Testis (tissue), 3 donors: ENCODE results near the gene CD300LD. TPM values are rescaled to one million over a fixed set of nuclear protein-coding genes. Genes with fewer than 3 reads are reported as not detected.

Source experiments
- DNase-seq: peaks from one replicate; pipeline ENCODE4 v3.0.0-alpha.2; 2019
- H3K27ac ChIP-seq, 2 donors: fragments of 200-600 bp; sonication (generic); one replicate each; pipeline ENCODE4 v1.5.1; 2019
- H3K27me3 ChIP-seq: fragments of 200-600 bp; sonication (generic); one replicate; pipeline ENCODE4 v1.5.1; 2019
- H3K36me3 ChIP-seq: fragments of 200-600 bp; sonication (generic); one replicate; pipeline ENCODE4 v1.5.1; 2017; ENCODE audit warnings: low read depth; ENCODE audit errors: missing control alignments
- H3K4me1 ChIP-seq: fragments of 200-600 bp; sonication (generic); one replicate; pipeline ENCODE4 v1.5.1; 2019
- H3K4me3 ChIP-seq, 2 donors: fragments of 200-600 bp; sonication (generic); one replicate each; pipeline ENCODE4 v1.5.1; 2017 to 2019
- H3K9me3 ChIP-seq: fragments of 200-600 bp; sonication (generic); one replicate; pipeline ENCODE4 v1.5.1; 2017
- POLR2A ChIP-seq: fragments of 450-650 bp; IDR thresholded peaks from one replicate; pipeline ENCODE4 v1.6.1; 2017; ENCODE audit warnings: antibody characterized with exemption, mild to moderate bottlenecking, moderate library complexity
- WGBS, 2 donors: methylation state at CpG; one replicate each; pipeline ENCODE4 v1.1.5; 2018; 5-methylcytosine and 5-hydroxymethylcytosine counted together
- intact Hi-C: fragments of 100-400 bp; cut with DNase I; formaldehyde crosslinking; loops from one replicate; pipeline ENCODE4 v1.15.1; 2023; ENCODE audit warnings: low total_unique reads
- polyA plus RNA-seq: library from polyadenylated mRNA; stranded (reverse); fragments of 350-450 nt; fragmentation: Illumina TruSeq; extraction: RNeasy Lipid Tissue Mini Kit (QIAGEN cat#74804); gene quantifications from one replicate; pipeline ENCODE4 v1.2.3, GENCODE V29; 2014; ENCODE audit warnings: low read depth, low replicate concordance; ENCODE audit not compliant: insufficient read depth
- total RNA-seq, 2 donors: library from RNA; depleted of rRNA; stranded (reverse); fragments of >200 nt; gene quantifications; one replicate each; pipeline ENCODE4 v1.2.3, GENCODE V29; 2016
- TF ChIP-seq, protein P1 (sequence below), 3 experiments: fragments of 450-650 bp in 2 of 3; fragments of 200-600 bp in 1 of 3; sonication (generic) in 1 of 3; IDR thresholded peaks; one replicate each; pipeline ENCODE4 v1.5.1; 2016 to 2019; ENCODE audit warnings: antibody characterized with exemption in 3 of 3, mild to moderate bottlenecking in 2 of 3, moderate library complexity in 1 of 3

The CD300LD gene
- total and polyA plus RNA-seq, 3 donors from 2014 or later = 0.41 TPM; not detected in 2

GRCh38 chr17:74599448-74599939 lies 7.4 kb upstream of the CD300LD start:
- Histone ChIP-seq H3K27ac (no peak overlapping the region), H3K36me3 (no peaks in the 10 kb centered on the region), H3K9me3 (no peaks in the 10 kb centered on the region), H3K4me1 (no peaks in the 10 kb centered on the region), H3K4me3 (no peak overlapping the region), H3K27me3 (no peaks in the 10 kb centered on the region)
- WGBS, 2 donors = 47 to 49% methylated on average over 10 of the region's 10 CpGs
- intact Hi-C loops = no loop called here
- TF ChIP-seq, protein P1, sequence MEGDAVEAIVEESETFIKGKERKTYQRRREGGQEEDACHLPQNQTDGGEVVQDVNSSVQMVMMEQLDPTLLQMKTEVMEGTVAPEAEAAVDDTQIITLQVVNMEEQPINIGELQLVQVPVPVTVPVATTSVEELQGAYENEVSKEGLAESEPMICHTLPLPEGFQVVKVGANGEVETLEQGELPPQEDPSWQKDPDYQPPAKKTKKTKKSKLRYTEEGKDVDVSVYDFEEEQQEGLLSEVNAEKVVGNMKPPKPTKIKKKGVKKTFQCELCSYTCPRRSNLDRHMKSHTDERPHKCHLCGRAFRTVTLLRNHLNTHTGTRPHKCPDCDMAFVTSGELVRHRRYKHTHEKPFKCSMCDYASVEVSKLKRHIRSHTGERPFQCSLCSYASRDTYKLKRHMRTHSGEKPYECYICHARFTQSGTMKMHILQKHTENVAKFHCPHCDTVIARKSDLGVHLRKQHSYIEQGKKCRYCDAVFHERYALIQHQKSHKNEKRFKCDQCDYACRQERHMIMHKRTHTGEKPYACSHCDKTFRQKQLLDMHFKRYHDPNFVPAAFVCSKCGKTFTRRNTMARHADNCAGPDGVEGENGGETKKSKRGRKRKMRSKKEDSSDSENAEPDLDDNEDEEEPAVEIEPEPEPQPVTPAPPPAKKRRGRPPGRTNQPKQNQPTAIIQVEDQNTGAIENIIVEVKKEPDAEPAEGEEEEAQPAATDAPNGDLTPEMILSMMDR (IDR thresholded peaks at IDR 0.05) = no peak
- no peak for TF ChIP-seq POLR2A
- DNase-seq = no peak

GRCh38 chr17:74599023-74599399 lies 6.9 kb upstream of the CD300LD start:
- Histone ChIP-seq H3K27me3 (no peaks in the 10 kb centered on the region), H3K27ac (no peak overlapping the region), H3K4me3 (no peak overlapping the region), H3K36me3 (no peaks in the 10 kb centered on the region), H3K9me3 (no peaks in the 10 kb centered on the region), H3K4me1 (no peaks in the 10 kb centered on the region)
- WGBS, 2 donors = 33 to 37% methylated on average over 2 to 3 of the region's 3 CpGs
- TF ChIP-seq POLR2A = no peak
- no peak for DNase-seq
- intact Hi-C loops = no loop called here

GRCh38 chr17:74598346-74599022 lies 6.4 kb upstream of the CD300LD start:
- no peaks in the 10 kb centered on the region for H3K27me3 ChIP-seq
- no peak overlapping the region for H3K27ac ChIP-seq
- H3K9me3 ChIP-seq = no peaks in the 10 kb centered on the region
- no peaks in the 10 kb centered on the region for H3K4me1 ChIP-seq
- 73 to 79% methylated on average over 4 of the region's 4 CpGs for WGBS, 2 donors
- H3K36me3 ChIP-seq = no peaks in the 10 kb centered on the region
- TF ChIP-seq, protein P1 (IDR thresholded peaks at IDR 0.05) = no peak
- TF ChIP-seq POLR2A = no peak
- intact Hi-C loops = no loop called here
- no peak for DNase-seq
- no peak overlapping the region for H3K4me3 ChIP-seq

- Histone ChIP-seq H3K36me3 (no peaks in the 10 kb centered on the region), H3K27ac (no peak overlapping the region), H3K9me3 (no peaks in the 10 kb centered on the region), H3K4me1 (no peaks in the 10 kb centered on the region), H3K27me3 (no peaks in the 10 kb centered on the region), H3K4me3 (no peak overlapping the region)
- WGBS, 2 donors = 73 to 74% methylated on average over 8 of the region's 8 CpGs
- TF ChIP-seq, protein P1 (IDR thresholded peaks at IDR 0.05) = no peak
- TF ChIP-seq POLR2A = no peak
- intact Hi-C loops = no loop called here
- no peak for DNase-seq
Measured at GRCh38 chr17:74597069-74597790, 5.1 kb upstream of the CD300LD start.

GRCh38 chr17:74595037-74595750 lies 3.1 kb upstream of the CD300LD start:
- Histone ChIP-seq H3K27ac (no peak overlapping the region), H3K4me3 (no peak overlapping the region), H3K9me3 (no peaks in the 10 kb centered on the region), H3K36me3 (no peaks in the 10 kb centered on the region), H3K27me3 (no peaks in the 10 kb centered on the region), H3K4me1 (no peaks in the 10 kb centered on the region)
- DNase-seq = no peak
- WGBS, 2 donors = 71 to 89% methylated on average over 6 of the region's 6 CpGs
- intact Hi-C loops = no loop called here
- TF ChIP-seq POLR2A = no peak
- TF ChIP-seq, protein P1 (IDR thresholded peaks at IDR 0.05) = no peak
